Activated CD4-positive, alpha-beta T cell treated with anti-CD3 and anti-CD28 coated beads, Interleukin-2, amount 50 U/mL, for 16 hours (primary cell): ENCODE data around the gene CDKN1B.

Source experiments
- DNase-seq: peaks from one replicate; pipeline ENCODE4 v3.0.0-alpha.2; 2020

CDKN1B gene

DNA sequence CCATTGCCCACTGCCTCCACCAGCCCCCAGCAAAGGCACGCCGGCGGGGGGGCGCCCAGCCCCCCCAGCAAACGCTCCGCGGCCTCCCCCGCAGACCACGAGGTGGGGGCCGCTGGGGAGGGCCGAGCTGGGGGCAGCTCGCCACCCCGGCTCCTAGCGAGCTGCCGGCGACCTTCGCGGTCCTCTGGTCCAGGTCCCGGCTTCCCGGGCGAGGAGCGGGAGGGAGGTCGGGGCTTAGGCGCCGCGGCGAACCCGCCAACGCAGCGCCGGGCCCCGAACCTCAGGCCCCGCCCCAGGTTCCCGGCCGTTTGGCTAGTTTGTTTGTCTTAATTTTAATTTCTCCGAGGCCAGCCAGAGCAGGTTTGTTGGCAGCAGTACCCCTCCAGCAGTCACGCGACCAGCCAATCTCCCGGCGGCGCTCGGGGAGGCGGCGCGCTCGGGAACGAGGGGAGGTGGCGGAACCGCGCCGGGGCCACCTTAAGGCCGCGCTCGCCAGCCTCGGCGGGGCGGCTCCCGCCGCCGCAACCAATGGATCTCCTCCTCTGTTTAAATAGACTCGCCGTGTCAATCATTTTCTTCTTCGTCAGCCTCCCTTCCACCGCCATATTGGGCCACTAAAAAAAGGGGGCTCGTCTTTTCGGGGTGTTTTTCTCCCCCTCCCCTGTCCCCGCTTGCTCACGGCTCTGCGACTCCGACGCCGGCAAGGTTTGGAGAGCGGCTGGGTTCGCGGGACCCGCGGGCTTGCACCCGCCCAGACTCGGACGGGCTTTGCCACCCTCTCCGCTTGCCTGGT is at the start of gene CDKN1B:
TSS of gene CDKN1B (plus strand) at position 576 of the 793 bp plus-strand sequence. CDS start 472 bp downstream, outside the sequence.
- DNase-seq: peak; percentile 94

DNA sequence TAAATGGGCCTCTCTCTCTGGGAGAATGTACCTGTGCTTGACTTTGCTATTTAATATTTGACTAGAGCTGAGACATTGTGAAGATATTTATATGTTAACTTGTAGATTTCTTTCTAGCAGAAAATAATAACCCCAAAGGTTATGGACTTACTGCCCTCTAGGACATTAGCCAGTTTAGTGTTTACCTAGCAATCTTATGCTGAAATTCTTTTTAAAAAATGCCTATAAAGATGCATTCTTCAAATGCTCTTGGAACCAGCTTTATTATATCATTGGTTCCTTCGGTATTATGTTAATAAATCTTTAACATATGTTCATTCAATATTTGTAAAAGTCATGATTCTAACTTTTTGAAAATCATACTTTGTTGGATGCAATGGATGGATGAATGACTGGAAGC is 49.2 kb upstream of the CDKN1B start:
- DNase-seq: no peak

DNA sequence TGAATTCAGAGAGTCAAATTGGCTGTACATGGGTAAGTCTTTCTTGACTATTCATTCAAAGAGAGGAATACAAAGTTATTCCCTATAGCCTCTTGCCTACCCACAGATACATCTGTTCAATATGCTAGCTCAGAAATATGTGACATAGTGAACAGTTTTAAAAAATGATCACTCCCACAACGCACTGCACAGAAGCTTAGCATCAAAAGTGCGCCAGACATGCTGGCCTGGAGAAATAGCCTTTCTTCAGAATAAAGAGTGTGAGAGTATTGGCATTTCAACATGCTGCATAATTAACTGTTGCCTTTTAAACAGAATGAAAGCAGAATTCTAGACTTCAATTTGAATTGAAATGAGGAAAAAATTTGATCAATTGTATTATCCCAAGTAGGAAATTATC is 48.1 kb upstream of the CDKN1B start:
- DNase-seq: no peak

DNA sequence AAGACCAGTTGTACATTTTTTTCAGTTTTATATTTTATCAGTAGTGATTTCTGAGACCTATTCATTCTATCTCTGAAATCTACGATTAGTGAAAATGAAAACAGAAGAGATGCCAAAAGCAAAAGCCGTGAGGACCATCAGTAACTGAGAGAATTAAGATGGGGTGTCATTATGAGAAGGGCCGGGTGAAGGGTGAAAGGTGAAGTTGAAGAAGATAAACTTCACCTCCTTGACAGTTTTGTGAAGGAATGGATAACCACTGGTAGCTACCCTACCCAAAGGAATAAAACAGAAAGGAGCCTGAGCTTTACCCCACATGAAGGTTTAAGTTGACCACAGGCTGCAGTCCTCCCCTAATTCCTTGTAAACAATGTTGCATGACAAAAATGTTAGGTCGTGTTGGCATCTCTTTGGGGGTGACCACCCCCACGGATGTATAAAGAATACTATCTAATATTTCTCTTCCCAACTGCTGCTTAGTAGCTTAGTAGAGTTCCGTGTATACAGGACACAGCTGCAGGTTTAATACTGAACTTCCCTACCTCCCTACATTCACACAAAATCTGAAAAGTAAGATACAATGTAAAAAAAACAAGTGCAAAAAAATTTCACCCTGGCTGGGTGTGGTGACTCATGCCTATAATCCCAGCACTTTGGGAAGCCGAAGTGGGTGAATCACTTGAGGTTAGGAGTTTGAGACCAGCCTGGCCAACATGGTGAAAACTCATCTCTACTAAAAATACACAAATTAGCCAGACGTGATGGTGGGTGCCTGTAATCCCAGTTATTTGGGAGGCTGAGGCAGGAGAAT is 45.1 kb upstream of the CDKN1B start:
- DNase-seq: peak; percentile 30

DNA sequence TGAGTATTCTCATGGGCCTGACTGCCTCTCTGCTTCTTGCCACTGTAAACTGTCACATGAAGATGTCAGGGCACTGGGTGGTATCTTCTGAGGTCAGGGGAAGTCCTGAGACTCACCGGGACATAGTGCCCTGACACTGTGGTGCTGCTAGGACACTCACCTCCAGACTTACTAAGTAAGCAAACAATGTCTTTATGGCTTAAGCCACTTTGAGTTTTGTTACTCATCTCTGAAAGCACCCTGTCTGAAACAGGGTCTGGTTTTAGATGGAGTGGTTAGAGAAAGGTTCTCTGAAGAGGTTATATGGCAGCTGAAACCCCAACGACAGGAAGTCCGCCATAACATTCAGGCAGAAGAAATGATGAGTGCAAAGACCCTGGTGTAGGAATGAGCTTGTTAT is 43.9 kb upstream of the CDKN1B start:
- peak; percentile 70 for DNase-seq

DNA sequence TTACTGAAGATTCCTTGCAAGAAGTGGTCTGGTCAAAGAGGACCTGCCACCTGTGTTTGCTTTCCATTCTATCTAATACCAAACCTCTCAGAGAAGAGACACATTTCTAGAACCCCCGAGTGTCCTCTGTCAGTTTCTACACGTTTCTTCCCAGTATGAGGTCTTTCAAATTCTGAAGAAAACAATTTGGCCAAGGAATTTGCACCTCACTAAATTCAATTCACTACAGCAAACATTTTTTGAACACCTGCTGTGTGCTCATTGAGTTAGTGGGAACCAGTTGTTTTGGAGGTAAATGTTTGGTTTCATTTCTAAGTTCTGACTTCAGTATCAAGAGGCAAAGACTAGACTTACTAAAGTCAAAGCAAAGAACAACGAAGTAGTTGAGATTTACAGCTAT is 40.6 kb upstream of the CDKN1B start:
- DNase-seq: no peak

DNA sequence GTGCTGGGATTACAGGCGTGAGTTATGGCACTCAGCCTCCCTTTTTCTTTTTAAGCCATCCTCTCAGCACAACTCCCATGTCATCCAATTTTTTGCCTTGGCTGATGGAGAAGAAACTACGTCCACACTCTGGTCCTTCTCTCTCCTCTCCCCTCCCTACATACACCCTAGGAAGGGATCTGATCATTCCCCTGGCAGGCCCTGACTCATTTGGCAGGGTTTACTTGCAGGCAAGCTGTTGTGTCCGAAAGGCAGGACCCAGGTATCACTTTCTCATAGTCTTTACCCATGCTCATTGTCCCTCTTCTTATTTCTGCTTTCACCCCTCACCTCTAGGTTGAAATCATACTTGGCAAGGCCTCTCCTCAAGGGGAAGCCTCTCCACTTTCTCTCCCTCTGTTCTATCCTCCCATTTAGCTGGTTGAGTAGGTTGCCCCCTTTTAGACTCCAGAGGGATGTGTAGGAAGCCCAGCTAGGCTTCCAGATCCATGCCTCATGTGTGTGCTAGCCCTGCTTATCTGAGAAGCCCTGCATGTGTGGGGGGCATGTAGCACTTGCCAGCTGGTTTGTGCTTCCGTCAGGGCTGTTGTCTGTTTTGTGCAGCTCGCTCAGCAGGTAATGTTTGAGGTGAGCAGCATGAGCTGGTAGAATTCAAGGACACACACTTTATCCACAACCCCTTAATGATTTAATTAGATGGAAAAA is 36.0 kb upstream of the CDKN1B start:
- DNase-seq: no peak

DNA sequence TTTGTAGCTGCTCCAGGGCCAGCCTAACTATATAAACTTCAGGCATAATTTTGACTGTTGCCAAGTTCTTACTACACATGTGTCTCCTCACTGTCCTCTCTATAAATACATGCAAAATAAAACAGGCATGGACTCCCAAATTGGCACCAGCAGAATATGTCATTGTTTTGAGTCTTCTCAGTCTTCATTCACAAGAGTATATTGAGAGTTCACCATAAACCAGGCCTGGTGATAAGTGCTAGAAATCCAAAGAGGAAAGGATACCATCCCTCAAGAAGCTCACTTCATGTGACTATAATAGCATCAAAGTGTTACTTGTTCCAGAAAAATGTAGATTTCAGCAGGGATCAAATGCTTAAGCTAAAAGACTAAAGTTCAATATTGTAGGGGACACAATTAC is 34.9 kb upstream of the CDKN1B start:
- DNase-seq: no peak

DNA sequence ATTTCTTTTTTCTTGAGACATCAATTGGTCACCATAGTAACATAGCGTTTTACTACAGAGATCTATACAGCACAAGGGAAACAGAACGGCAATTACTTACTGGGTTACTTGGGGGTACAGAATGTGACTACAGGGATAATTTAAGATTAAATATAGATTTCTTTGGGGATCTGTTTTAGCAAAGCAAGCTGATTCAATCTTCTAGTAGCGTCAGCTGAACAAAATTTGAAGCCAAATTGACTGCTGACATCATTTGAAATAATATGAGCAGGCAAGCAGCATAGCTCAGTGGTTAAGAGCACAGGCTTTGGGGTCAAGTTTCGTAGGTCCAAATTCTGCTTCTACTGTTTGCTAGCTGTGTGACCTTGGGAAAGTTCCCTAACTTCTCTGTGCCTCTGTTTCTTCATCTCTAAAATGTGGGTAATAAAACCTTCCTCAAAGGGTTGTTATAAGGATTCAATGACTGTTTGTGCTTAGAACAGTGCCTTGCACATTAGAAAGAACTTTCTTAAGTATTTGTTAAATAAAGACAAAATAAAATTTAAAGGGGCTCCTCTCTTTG is 34.0 kb upstream of the CDKN1B start:
- DNase-seq: no peak

DNA sequence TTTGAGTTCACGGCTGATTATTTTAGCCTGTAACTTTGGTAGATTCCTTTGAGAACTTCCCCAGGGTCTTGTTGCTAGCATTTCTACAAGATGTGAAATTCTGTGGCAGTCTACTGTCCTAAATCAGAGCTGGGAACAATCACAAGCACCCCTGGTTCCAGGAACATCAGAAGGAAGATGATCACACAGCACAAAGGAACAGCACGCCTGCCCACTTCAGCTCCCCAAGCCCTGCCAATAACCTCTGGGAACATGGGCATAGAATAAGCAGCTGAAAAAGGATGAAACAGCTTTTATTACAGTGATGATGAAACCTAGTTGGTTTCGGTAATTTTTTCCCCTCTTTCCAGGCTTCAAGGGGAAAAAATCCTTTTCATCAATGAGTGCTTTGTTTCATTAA is 33.4 kb upstream of the CDKN1B start:
- DNase-seq: no peak

DNA sequence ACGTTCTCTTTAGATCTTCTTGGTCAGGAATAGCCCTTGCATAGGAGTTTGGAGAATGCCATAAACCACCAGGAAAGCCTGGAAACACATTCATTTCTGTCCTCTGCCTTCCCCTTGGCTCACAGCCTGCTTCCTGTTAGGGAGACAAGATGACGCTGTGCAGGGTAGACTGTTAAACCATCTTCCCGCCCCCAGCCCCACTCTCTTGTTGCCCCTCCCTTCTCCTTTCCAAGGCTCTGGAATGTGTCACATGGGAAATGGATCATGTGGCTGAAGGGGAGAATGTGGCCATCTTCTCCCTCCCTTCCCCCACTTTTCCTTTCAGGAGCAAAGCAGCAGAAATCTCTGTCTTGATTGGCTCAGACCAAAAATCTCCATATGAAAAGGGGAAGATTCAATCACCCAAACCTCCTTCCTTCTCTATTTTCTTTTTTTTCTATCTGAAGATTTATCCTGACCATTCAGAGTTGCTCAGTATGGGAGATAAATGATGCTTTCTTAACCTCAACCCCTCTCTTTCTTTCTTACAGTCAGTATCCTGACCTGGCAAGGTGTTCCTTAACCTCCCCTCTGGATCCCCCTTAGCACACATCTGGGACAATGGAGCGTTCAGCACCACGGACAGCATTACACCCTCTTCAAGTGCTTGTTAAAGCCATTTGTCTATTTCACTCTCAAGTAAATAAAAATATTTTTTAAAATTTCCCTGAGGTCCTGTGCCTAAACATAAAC is 32.6 kb upstream of the CDKN1B start:
- DNase-seq: no peak

DNA sequence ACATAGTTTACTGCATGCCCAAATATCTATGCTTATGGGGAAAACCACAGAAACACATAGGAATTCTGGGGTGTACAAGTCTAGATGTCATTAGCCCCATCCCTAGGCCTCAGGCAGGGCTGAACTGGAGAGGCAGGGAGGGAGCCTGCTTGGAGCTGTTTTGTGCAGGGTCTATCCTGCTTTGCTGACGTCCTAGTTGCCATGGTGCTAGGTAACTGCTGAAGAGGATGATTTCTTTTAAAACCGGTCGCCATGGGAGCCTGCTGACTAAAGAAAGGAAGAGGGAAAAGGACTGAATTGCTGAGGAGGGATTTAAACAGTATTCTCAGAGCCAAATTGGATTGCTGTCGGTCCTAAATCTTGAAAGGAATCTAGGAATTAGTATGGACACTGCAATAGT is 31.9 kb upstream of the CDKN1B start:
- no peak for DNase-seq

DNA sequence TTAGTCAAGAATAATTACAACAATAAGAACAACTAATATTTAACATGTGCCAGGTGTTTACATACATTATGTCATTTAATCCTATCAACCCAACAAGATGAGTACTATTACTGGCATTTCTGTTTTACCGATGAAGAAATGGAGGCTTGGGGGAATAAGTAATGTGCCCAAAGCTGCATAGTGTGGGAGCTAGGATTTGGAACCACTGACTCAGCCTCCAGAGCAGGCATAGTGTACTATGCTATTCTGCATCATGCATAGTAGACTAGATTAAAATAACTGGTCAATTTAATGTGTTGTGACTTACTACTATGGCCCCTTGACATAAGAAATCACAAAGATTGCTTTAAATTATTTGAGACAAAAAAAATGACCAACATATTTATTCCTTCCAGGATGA is 30.7 kb upstream of the CDKN1B start:
- DNase-seq: no peak

DNA sequence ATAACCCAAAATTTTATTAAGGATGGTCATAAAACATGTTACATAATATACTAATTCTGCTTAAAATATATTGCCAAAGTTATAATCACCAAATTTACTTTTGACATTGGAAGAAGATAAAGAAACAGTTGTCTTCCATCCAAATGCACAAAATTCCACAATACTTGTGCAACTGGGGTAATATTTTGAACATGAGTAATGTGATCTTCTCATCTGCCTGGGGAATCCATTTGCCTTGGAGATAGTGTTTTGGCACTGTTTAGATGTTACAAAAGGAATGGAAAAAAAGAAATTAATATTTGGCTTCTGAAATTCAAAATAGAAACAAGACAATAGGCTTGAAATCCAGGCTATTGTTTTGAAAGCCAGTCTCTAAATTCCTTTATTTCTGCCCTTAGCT is 30.2 kb upstream of the CDKN1B start:
- no peak for DNase-seq

DNA sequence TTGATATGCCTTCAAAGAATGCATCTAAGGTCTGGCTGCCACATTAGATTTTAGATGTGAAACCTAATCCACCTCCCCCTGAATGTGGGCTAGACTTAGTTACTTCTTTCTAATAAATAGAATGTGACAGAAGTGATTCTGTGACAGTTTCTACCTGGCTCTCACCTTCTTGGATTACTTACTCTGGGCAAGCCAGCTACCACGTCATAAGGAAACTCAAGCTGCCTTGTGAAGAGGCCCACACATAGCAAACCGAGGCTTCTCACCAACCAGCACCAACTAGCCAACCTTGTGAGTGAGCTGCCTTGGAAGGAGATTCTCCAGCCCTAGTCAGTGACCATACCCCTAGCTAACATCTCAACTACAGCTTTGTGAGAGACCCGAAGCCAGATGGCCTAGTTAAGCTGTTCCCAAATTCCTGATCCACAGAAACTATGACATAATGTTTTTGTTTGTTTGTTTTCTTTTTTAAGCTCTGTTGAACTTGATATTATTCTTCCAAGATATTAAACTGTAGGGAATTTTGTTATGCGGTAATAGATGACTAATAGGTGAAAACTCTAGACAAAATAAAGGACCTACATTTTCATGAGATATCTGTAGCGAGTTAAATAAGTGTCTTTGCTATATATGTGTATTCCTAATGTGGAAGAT is 27.4 kb upstream of the CDKN1B start:
- DNase-seq: peak; percentile 52

DNA sequence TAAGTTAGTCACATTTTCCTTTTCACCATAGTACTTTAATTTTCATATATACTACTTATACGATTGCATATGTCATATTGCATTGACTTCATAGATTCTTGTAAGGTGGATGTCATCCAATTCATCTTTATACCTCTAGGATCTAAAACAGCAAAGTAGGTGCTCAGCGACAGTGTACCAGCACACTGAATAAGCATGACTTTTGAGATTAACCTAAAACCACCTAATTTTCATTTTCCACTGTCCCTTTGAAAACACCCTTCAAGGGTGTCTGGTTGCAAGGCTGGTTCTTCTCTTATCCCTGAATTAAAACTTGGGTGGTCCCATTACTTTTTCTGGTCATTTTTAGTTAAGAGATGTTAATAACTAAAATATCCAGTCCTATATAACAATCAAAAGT is 25.6 kb upstream of the CDKN1B start:
- no peak for DNase-seq

DNA sequence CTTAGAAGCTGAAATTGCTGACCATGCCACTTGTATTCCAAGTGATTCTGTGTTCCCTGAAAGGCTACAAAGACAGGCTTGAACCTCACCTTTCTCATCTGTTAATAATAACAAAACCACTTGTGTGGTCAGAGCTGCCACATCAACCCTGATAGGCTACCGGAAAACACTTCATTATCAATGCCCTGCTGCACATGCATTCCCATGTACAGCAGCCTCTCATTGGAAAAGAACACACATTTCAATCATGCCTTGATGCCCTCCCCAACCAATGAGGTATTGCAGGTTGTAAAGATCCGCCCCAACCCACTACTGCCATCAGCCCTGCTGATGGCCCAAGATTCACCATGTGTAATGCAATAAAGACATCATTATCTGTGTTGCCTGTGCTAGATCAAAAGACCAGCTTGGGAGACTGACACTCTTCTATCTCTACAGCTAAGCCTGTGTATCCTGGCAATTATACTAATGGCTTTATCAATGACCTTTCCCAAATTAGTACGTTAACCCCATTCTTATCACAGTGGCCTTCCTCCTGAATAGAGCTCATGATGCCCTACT is 24.0 kb upstream of the CDKN1B start:
- DNase-seq: peak; percentile 48

DNA sequence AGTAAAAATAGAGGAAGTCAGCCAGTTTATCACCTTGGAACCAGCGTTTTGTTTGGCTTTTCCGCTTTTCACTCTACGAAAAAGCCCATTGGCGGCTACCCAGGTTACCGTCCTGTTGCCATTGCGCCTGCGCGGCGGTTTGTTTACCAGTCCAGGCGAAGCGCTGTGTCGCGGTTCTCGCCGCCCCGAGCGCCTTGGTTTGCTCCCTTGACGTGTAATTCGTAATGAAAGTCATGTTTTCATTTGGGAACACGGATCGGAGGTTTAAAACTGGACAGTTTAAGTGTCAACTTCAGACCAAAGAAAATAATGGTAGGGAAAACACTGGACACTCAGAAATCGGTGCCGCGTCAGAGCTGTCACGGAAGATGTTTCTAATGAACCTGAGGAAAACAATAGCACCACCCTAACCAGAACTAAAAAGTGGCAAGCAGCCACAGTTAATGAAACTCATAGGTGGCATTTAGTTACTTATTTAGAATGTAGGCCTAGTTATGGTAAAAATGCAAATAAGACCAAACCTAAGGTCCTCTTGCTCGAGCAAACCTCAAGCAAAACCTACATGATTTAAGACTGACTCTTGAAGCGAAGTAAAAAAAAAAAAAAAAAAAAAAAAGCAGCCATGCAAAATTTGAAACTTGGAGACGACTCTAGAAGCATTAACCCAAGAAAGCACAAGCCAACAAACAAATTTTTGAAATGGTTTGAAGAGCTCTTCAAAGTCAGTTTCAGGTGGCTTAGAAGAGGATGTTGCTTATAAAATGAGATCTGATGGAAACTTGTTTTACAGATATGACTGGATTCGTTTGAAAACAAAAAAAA is 20.4 kb upstream of the CDKN1B start:
- DNase-seq: peak; percentile 91

DNA sequence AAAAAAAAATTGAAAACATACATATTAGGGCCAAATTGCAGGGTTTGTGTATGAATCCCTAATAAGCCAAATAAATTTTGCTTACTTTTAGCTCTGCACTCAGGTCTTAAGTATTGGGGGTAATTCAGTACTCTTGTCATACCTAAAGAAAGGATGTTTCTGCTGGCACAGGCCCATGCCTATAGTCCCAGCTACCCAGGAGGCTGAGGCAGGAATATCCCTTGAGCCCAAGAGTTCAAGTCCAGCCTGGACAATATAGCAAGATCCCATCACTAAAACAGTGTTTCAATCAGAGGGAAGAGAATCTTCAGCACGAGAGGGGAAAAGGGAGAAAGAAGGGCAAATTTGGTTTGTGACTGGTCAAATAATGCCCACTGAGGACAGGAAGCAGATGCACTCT is 17.8 kb upstream of the CDKN1B start:
- no peak for DNase-seq

DNA sequence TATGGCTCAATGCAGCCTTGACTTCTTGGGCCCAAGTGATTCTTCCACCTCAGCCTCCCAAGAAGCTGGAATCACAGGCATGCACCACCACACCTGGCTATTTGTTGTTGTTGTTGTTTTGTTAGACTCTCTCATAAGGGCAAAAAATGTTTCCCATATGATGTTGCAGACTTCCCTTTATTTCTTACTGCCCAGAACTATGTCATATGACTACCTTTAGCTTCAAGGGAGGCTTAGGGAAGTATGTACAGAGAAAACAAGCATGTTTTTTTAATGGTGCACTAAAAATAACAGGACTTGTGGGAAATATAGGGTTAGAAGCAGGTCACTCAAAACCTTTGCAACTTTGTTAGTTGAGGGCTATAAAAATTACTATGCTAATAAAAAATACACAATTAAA is 16.9 kb upstream of the CDKN1B start:
- DNase-seq: no peak

DNA sequence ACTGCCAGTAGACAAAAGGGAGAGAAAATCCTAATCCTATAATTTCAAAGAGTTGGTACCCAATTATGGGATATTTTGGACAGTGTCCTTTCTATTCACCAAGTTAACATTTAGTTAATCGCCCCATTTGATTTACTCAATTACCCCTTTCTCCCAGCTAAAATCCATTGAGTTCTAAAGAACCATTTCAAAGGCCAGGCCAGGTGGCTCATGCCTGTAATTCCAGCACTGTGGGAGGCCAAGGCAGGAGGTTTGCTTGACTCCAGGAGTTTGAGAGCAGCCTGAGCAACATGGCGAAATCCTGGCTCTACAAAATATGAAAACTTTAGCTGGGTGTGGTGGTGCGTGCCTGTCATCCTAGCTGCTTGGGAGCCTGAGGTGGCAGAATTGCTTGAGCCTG is 15.7 kb upstream of the CDKN1B start:
- DNase-seq: no peak
